22Rv1 (cell line): Measurements from ENCODE around the gene DNM2.

Source experiments
- ZFX ChIP-seq: fragments of 450-650 bp; IDR thresholded peaks from 2 replicates; pipeline ENCODE4 v1.6.1; 2017; ENCODE audit warnings: antibody characterized with exemption, borderline replicate concordance
- TF ChIP-seq, protein P1 (sequence below): fragments of 450-650 bp; IDR thresholded peaks from 2 replicates; pipeline ENCODE4 v1.5.1; 2017; ENCODE audit warnings: mild to moderate bottlenecking

DNA sequence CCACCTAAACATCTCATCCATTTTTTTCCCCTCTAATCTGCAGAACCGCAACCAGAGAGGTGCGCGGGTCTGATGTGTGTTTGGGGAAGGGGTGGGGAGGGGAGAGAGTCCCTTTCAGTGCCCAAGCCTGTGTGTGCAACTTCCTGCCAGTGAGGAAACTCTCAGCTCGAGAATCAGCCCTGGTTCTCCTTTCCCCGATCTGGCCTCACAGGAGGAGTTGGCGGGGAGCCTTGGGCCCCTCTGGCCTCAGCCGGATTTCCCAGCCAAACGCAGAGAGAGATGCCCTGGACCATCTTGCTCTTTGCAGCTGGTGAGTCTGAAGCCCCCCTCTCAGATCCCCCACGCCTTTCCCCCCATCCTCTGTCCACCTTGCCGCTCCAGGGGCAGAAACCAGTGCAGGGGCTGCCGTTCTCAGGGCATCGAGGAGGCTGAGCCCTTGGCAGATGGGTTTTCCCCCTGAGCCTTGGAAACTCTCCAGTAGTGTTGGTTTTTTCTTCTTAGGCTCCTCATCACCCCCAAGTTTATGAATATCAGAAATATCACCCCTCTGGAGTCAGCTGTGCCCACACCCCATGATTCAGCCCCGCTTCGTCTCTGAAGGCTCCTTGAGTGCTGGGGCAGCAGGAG is 130.5 kb downstream of the DNM2 start, which contains the start of gene C19orf38:
- TF ChIP-seq, protein P1, sequence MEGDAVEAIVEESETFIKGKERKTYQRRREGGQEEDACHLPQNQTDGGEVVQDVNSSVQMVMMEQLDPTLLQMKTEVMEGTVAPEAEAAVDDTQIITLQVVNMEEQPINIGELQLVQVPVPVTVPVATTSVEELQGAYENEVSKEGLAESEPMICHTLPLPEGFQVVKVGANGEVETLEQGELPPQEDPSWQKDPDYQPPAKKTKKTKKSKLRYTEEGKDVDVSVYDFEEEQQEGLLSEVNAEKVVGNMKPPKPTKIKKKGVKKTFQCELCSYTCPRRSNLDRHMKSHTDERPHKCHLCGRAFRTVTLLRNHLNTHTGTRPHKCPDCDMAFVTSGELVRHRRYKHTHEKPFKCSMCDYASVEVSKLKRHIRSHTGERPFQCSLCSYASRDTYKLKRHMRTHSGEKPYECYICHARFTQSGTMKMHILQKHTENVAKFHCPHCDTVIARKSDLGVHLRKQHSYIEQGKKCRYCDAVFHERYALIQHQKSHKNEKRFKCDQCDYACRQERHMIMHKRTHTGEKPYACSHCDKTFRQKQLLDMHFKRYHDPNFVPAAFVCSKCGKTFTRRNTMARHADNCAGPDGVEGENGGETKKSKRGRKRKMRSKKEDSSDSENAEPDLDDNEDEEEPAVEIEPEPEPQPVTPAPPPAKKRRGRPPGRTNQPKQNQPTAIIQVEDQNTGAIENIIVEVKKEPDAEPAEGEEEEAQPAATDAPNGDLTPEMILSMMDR = no peak
- no peak for TF ChIP-seq ZFX
